ENCODE measurements around the gene SP140. TPM values are rescaled to one million over a fixed set of nuclear protein-coding genes. Genes with fewer than 3 reads are reported as not detected.
"Not testable (repeated sequence)": the region's sequence is repeated elsewhere in the genome, so short reads cannot be mapped to it uniquely, and the experiment has no call there.

Gene SP140
- total and polyA plus RNA-seq, 7 donors = 0.19 to 0.59 (median 0.35) TPM

DNA sequence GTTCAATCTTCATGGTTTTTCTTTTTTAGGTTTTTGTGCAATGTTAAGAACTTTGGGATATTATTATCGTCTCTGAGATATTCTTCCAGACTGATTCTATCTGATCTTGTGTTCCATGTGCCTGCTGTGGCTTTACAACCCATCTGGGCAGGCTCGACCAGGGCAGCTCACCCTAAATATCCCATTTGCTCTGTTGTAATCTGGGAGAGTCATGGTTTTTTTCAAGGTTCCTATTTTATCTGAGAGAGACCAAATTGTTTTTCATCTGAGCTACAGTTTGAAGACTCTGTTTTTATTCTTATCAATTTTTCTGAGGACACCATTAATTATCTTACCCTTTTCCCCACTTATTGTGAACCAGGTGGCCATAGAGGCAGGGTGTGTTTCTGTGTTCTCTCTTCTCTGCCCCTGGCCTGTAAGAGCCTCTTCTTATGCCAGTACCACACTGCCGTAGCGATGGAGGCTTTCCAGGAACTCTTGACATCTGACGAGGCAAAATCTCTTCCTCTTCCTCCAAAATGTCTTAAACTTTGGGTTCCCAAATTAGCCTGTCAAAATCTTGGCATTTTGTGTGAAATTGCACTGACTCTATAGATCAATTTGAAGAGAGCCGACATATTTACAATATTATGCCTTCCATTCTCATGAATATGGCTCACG is 104.5 kb downstream of the SP140 start:
- intact Hi-C loops (cut with DNase I) = loop anchor here in 1 of 2 donors (5.0 kb wide), 1 partner anchor 82 kb away; no protein-coding TSS in a partner anchor
- Histone ChIP-seq H3K9me3 (no peaks in the 10 kb centered on the region), H3K27ac (no peak overlapping the region), H3K27me3 (ENCODE audit: insufficient read depth in 3 of 3, low read length in 2 of 3) (no peaks in the 10 kb centered on the region), H3K4me3 (no peak overlapping the region), H3K36me3 (ENCODE audit: insufficient read depth in 1 of 2, low read depth in 1 of 2) (peaks cover 0 to 3% of the 10 kb centered on the region in 2 donors), H3K4me1 (peaks cover 8% of the 10 kb centered on the region)
- 67 to 82% (median 72%) methylated on average over 7 of the region's 7 CpGs for WGBS, 3 donors
- TF ChIP-seq CTCF (IDR thresholded peaks at IDR 0.05) = no peak
- ATAC-seq (no peak), DNase-seq (no peak)

DNA sequence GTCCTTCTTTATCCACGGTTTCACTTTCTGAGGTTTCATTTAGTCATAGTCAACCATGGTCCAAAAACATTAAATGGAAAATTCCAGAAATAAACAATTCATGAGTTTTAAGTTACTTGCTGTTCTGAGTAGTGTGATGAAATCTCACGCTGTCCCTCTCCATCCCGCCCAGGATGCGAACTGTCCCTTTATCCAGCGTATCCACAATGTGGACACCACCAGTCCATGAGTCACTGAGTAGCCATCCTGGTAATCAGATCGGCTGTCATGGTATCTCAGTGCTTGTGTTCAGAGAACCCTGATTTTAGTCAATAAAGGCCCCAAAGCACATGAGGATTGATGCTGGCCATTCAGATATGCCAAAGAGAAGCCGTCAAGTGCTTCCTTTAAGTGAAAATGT is 105.2 kb downstream of the SP140 start:
- intact Hi-C loops (cut with DNase I) = no loop called here
- Histone ChIP-seq H3K9me3 (no peaks in the 10 kb centered on the region), H3K27me3 (ENCODE audit: insufficient read depth in 3 of 3, low read length in 2 of 3) (no peaks in the 10 kb centered on the region), H3K36me3 (ENCODE audit: insufficient read depth in 1 of 2, low read depth in 1 of 2) (peaks cover 0 to 3% of the 10 kb centered on the region in 2 donors), H3K27ac (no peak overlapping the region), H3K4me3 (no peak overlapping the region), H3K4me1 (peaks cover 8% of the 10 kb centered on the region)
- ATAC-seq (peak in 2 of 4 donors; percentile 46 to 77), DNase-seq (no peak)
- no peak for TF ChIP-seq CTCF (IDR thresholded peaks at IDR 0.05)
- 54 to 62% (median 56%) methylated on average over 7 of the region's 7 CpGs for WGBS, 3 donors

- 47 to 62% (median 61%) methylated on average over 3 of the region's 3 CpGs for WGBS, 3 donors
- H3K9me3 ChIP-seq = no peaks in the 10 kb centered on the region
- DNase-seq (no peak), ATAC-seq (no peak)
- intact Hi-C loops (cut with DNase I) = no loop called here
- H3K4me1 ChIP-seq = peaks cover 1% of the 10 kb centered on the region
- H3K36me3 ChIP-seq (ENCODE audit: insufficient read depth in 1 of 2, low read depth in 1 of 2) = peaks cover 0 to 3% of the 10 kb centered on the region in 2 donors
- TF ChIP-seq CTCF (IDR thresholded peaks at IDR 0.05) = no peak
- no peaks in the 10 kb centered on the region for H3K27me3 ChIP-seq (ENCODE audit: insufficient read depth in 3 of 3, low read length in 2 of 3)
- no peak overlapping the region for H3K4me3 ChIP-seq
- H3K27ac ChIP-seq = no peak overlapping the region
Observed at GRCh38 chr2:230335461-230335863, 109.9 kb downstream of the SP140 start.

DNA sequence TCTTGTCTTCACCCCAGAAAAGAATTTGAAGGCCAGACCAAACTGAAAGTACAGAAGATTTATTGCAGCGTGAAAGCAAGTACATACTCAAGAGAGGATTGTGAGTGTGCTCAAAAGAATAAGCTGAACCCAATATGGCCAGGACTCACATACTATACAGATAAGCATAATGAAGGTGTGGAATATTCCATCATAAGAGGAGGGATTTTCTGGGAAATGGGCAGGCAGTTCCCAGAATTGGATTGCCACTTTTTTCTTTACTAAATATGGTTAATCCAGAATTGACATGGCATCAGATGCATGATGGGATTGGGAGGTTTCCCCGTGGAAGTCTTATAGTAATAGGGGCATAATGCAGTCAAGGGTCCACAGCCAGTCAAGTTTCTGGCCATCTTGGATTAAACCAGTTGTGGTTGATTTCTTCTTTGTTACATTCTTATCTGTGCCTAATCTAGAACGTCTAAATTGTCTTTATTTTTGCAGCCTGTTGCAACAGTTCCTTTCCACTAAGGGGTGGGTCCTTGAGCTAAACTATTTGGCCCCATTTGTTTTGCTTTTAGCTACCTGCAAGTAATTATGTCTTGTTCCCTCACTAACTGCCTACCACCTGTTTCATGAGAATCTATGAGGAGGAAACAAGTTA is 110.4 kb downstream of the SP140 start:
- WGBS, 3 donors = 82 to 84% (median 83%) methylated on average over 3 of the region's 3 CpGs
- intact Hi-C loops (cut with DNase I) = no loop called here
- H3K27ac ChIP-seq = no peak overlapping the region
- no peak overlapping the region for H3K4me3 ChIP-seq
- no peak for DNase-seq
- TF ChIP-seq CTCF (IDR thresholded peaks at IDR 0.05) = no peak
- H3K9me3 ChIP-seq = no peaks in the 10 kb centered on the region
- H3K27me3 ChIP-seq (ENCODE audit: insufficient read depth in 3 of 3, low read length in 2 of 3) = no peaks in the 10 kb centered on the region
- H3K4me1 ChIP-seq = no peaks in the 10 kb centered on the region
- no peak for ATAC-seq
- H3K36me3 ChIP-seq (ENCODE audit: insufficient read depth in 1 of 2, low read depth in 1 of 2) = peaks cover 0 to 3% of the 10 kb centered on the region in 2 donors

DNA sequence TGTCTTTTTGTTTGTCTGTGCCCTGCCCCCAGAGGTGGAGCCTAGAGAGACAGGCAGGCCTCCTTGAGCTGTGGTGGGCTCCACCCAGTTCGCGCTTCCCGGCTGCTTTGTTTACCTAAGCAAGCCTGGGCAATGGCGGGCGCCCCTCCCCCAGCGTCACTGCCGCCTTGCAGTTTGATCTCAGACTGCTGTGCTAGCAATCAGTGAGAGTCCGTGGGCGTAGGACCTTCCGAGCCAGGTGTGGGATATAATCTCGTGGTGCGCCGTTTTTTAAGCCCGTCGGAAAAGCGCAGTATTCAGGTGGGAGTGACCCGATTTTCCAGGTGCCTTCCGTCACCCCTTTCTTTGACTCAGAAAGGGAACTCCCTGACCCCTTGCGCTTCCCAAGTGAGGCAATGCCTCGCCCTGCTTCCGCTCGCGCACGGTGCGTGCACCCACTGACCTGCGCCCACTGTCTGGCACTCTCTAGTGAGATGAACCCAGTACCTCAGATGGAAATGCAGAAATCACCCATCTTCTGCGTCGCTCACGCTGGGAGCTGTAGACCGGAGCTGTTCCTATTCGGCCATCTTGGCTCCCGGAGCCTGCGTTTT is 116.5 kb downstream of the SP140 start:
- H3K36me3 ChIP-seq (ENCODE audit: insufficient read depth in 1 of 2, low read depth in 1 of 2); ATAC-seq; H3K4me3 ChIP-seq; H3K4me1 ChIP-seq; DNase-seq; H3K27ac ChIP-seq; intact Hi-C loops (cut with DNase I); H3K27me3 ChIP-seq (ENCODE audit: insufficient read depth in 3 of 3, low read length in 2 of 3): not testable (repeated sequence)
- peaks cover 13% of the 10 kb centered on the region for H3K9me3 ChIP-seq
- WGBS, 3 donors = 91 to 94% (median 92%) methylated on average over 28 to 33 of the region's 33 CpGs

DNA sequence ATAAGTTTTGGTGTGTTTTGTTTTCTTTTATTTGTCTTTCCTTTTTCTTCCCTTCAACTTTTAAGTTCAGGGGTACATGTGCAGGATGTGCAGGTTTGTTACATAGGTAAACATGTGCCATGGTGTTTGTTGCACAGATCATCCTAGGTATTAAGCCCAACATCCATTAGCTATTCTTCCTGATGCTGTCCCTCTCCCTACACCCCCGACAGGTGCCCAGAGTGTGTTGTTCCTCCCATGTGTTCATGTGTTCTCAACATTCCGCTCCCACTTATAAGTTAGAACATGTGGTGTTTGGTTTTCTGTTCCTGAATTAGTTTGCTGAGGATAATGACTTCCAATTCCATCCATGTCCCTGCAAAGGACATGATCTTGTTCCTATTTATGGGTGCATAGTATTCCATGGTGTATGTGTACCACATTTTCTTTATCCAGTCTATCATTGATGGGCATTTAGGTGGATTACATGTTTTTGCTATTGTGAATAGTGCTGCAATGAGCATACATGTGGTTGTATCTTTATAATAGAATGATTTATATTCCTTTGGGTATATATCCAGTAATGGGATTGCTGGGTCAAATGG is 117.6 kb downstream of the SP140 start:
- H3K36me3 ChIP-seq (ENCODE audit: insufficient read depth in 1 of 2, low read depth in 1 of 2); intact Hi-C loops (cut with DNase I); H3K27me3 ChIP-seq (ENCODE audit: insufficient read depth in 3 of 3, low read length in 2 of 3); ATAC-seq; H3K4me3 ChIP-seq; H3K4me1 ChIP-seq; DNase-seq; H3K27ac ChIP-seq: not testable (repeated sequence)
- H3K9me3 ChIP-seq = peaks cover 13% of the 10 kb centered on the region
- 84 to 93% (median 93%) methylated on average over 2 of the region's 2 CpGs for WGBS, 3 donors
